Measurements from ENCODE around the gene VMP1. TPM values are rescaled to one million over a fixed set of nuclear protein-coding genes. Genes with fewer than 3 reads are reported as not detected.
"Not testable (repeated sequence)": the region's sequence is repeated elsewhere in the genome, so short reads cannot be mapped to it uniquely, and the experiment has no call there.

Gene VMP1
- polyA plus RNA-seq, 2 of the 4 experiments (the other 2 are of a cell fraction): 395 to 726 TPM

DNA sequence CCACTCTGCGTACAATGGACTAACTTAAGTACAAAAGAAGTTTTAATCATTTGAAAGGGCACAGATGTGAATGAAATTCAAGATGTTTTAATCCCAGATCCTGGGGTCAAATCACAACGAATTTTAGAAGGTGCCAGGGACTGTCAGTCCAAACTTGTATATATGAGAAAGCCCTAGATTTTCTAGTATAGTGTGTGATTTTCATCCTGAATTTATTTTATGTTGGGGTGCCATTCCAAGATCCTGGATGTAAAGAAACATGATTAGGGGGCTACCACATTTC, 121.0 kb downstream of the VMP1 start:
- Histone ChIP-seq H3K4me2 (peak overlapping the region; percentile 83), H3K4me1 (peaks cover 82% of the 10 kb centered on the region), H3K27ac (peak overlapping the region; percentile 96 to 97), H3K9me3 (no peaks in the 10 kb centered on the region), H3K4me3 (peak overlapping the region; percentile 9; the same call in 2 of the 3 replicates)
- ChIA-PET CTCF (interaction anchor here (0.5 to 6.9 kb wide), 12 partner anchors 9 to 82 kb away, joined by 3 to 57 read pairs (median 4); no protein-coding TSS in a partner anchor), POLR2A (interaction anchor here (1.4 to 9.2 kb wide), 7 partner anchors 13 to 74 kb away, joined by 7 to 375 read pairs (median 17); no protein-coding TSS in a partner anchor)
- no peak for TF ChIP-seq MYC (IDR thresholded peaks at IDR 0.05; ENCODE audit: borderline replicate concordance, low read length)
- no peak for TF ChIP-seq MAZ (IDR thresholded peaks at IDR 0.05; ENCODE audit: borderline replicate concordance, low read depth, low read length)
- peak; percentile 81; the same call in 1 of the 2 replicates for TF ChIP-seq FOSB (CRISPR knock-in tag; IDR thresholded peaks at IDR 0.05)
- no peak for TF ChIP-seq NFE2L2 (conservative IDR thresholded peaks at IDR 0.05; ENCODE audit: low read length)
- peak; percentile 89; the same call in 1 of the 2 replicates for TF ChIP-seq HOXA7 (CRISPR knock-in tag; IDR thresholded peaks at IDR 0.05)
- 6% methylated on average over 2 of the region's 2 CpGs for WGBS (ENCODE audit: missing lambda C conversion rate)
- FAIRE-seq (no peak), DNase-seq (ENCODE audit: low read depth in 1 of 2, low spot score in 1 of 2) (no peak), ATAC-seq (no peak)

DNA sequence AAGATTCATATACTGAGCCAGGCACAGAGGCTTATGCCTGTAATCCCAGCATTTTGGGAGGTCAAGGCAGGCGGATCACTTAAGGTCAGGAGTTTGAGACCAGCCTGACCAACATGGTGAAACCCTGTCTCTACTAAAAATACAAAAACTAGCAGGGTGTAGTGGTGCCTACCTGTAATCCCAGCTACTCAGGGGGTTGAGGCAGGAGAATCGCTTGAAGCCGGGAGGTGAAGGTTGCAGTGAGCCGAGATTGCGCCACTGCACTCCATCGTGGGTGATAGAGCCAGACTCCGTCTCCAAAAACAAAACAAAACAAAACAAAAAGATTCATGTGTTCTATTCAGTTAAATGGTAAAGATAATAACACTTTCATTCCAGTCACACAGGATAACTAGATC, 121.4 kb downstream of the VMP1 start:
- Histone ChIP-seq H3K4me2 (peak overlapping the region; percentile 83), H3K4me1 (peaks cover 86% of the 10 kb centered on the region), H3K4me3 (peak overlapping the region; percentile 9; the same call in 1 of the 3 replicates), H3K27ac (peak overlapping the region; percentile 96 to 97)
- TF ChIP-seq EHF (CRISPR knock-in tag; IDR thresholded peaks at IDR 0.05) (peak; percentile 98), HOXB5 (CRISPR knock-in tag; IDR thresholded peaks at IDR 0.05) (peak; percentile 91), RARB (CRISPR knock-in tag; IDR thresholded peaks at IDR 0.05) (peak; percentile 46), HOXA7 (CRISPR knock-in tag; IDR thresholded peaks at IDR 0.05) (peak; percentile 23), NPAS2 (CRISPR knock-in tag; IDR thresholded peaks at IDR 0.05; ENCODE audit: borderline replicate concordance) (peak; percentile 38; the same call in 1 of the 2 replicates), HEYL (CRISPR knock-in tag; IDR thresholded peaks at IDR 0.05) (peak; percentile 98), FOSB (CRISPR knock-in tag; IDR thresholded peaks at IDR 0.05) (0 out of 2 replicates have a peak, but pooled peaks have one; percentile 28), HMGXB4 (CRISPR knock-in tag; IDR thresholded peaks at IDR 0.05; ENCODE audit: borderline replicate concordance) (peak; percentile 89), POLR2A (IDR thresholded peaks at IDR 0.05; ENCODE audit: low read length) (0 out of 2 replicates have a peak, but pooled peaks have one; percentile 9), ZNF302 (CRISPR knock-in tag; IDR thresholded peaks at IDR 0.05) (peak; percentile 90), HOXB13 (CRISPR knock-in tag; IDR thresholded peaks at IDR 0.05; ENCODE audit: low read depth) (peak; percentile 99), CEBPB (IDR thresholded peaks at IDR 0.05) (peak; percentile 84 to 94), TFCP2L1 (CRISPR knock-in tag; IDR thresholded peaks at IDR 0.05) (peak; percentile 95), ZSCAN20 (CRISPR knock-in tag; IDR thresholded peaks at IDR 0.05) (peak; percentile 96), FOXS1 (CRISPR knock-in tag; IDR thresholded peaks at IDR 0.05) (peak; percentile 89), TP53 (CRISPR knock-in tag; IDR thresholded peaks at IDR 0.05) (peak; percentile 96)
- TF ChIP-seq, protein P1, sequence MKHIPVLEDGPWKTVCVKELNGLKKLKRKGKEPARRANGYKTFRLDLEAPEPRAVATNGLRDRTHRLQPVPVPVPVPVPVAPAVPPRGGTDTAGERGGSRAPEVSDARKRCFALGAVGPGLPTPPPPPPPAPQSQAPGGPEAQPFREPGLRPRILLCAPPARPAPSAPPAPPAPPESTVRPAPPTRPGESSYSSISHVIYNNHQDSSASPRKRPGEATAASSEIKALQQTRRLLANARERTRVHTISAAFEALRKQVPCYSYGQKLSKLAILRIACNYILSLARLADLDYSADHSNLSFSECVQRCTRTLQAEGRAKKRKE (CRISPR knock-in tag; IDR thresholded peaks at IDR 0.05; ENCODE audit: low read depth): peak; percentile 90; the same call in 1 of the 2 replicates
- TF ChIP-seq, protein P2, sequence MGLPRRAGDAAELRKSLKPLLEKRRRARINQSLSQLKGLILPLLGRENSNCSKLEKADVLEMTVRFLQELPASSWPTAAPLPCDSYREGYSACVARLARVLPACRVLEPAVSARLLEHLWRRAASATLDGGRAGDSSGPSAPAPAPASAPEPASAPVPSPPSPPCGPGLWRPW (IDR thresholded peaks at IDR 0.05): 0 out of 2 replicates have a peak, but pooled peaks have one; percentile 4
- not testable (repeated sequence) for H3K9me3 ChIP-seq; DNase-seq (ENCODE audit: low read depth in 1 of 2, low spot score in 1 of 2); FAIRE-seq
- ChIA-PET POLR2A (interaction anchor here (1.2 to 9.2 kb wide), 10 partner anchors 8 to 74 kb away, joined by 3 to 375 read pairs (median 16); no protein-coding TSS in a partner anchor), CTCF (interaction anchor here (0.5 to 6.9 kb wide), 11 partner anchors 10 to 82 kb away, joined by 3 to 57 read pairs (median 9); no protein-coding TSS in a partner anchor)
- WGBS (ENCODE audit: missing lambda C conversion rate): 3% methylated on average over 7 of the region's 7 CpGs
- peak; percentile 1 to 56; a peak in 4 of 6 replicates for ATAC-seq
